Common myeloid progenitor, CD34-positive (primary cell): Measurements from ENCODE around the gene CNTFR.

Experiments
- CTCF ChIA-PET: fragments of 350-600 bp; sonication (Branson Sonifier 250); formaldehyde crosslinking; loops from one replicate; lab custom pipeline; 2021; ENCODE audit warnings: antibody characterized with exemption; lab: Charles Lee
- POLR2A ChIA-PET: fragments of 350-600 bp; sonication (Branson Sonifier 250); formaldehyde crosslinking; loops from one replicate; lab custom pipeline; 2021; ENCODE audit warnings: antibody characterized with exemption; lab: Charles Lee
- DNase-seq, 3 donors: peaks; one replicate each; pipeline versions ENCODE4 v3.0.0 to v3.0.0-alpha.2; 2013
- H3K27ac ChIP-seq, 2 experiments: 1 replicate in 1 of 2; 2 replicates in 1 of 2; pipeline ENCODE4 v1.7.0; 2013; ENCODE audit warnings: inconsistent platforms in 2 of 2, low read length in 2 of 2, mild to moderate bottlenecking in 2 of 2, low read depth in 1 of 2, moderate library complexity in 1 of 2; ENCODE audit not compliant: severe bottlenecking in 2 of 2, insufficient read depth in 1 of 2, poor library complexity in 1 of 2
- H3K27me3 ChIP-seq, 5 experiments: replicated peaks in 2 of 5; 1 replicate in 3 of 5; 2 replicates in 2 of 5; pipeline versions ENCODE4 v1.6.1 to v1.7.0; 2013; ENCODE audit warnings: low read length in 4 of 5, mild to moderate bottlenecking in 2 of 5, moderate library complexity in 2 of 5, inconsistent platforms in 1 of 5; ENCODE audit not compliant: insufficient read depth in 5 of 5, control insufficient read depth in 4 of 5
- H3K36me3 ChIP-seq, 4 experiments: 1 replicate in 2 of 4; 2 replicates in 2 of 4; pipeline versions ENCODE4 v1.6.1 to v1.7.0; 2013; ENCODE audit warnings: low read length in 3 of 4, control low read depth in 1 of 4, mild to moderate bottlenecking in 1 of 4; ENCODE audit not compliant: control insufficient read depth in 4 of 4, insufficient read depth in 4 of 4
- H3K4me1 ChIP-seq, 4 experiments: 1 replicate in 3 of 4; 2 replicates in 1 of 4; pipeline versions ENCODE4 v1.6.1 to v1.7.1; 2013; ENCODE audit warnings: low read length in 3 of 4, mild to moderate bottlenecking in 3 of 4, control low read depth in 1 of 4, inconsistent platforms in 1 of 4, moderate library complexity in 1 of 4; ENCODE audit not compliant: control insufficient read depth in 4 of 4, insufficient read depth in 4 of 4; ENCODE audit errors: control extremely low read depth in 1 of 4
- H3K4me3 ChIP-seq, 7 experiments: 1 replicate in 4 of 7; 2 replicates in 3 of 7; pipeline versions ENCODE4 v1.5.1 to v1.7.0; 2013; ENCODE audit warnings: mild to moderate bottlenecking in 7 of 7, low read length in 6 of 7, moderate library complexity in 6 of 7, inconsistent platforms in 2 of 7, low read depth in 2 of 7, control low read depth in 1 of 7; ENCODE audit not compliant: insufficient read depth in 4 of 7, control insufficient read depth in 1 of 7; ENCODE audit errors: extremely low read depth in 1 of 7
- H3K9me3 ChIP-seq, 5 experiments: 1 replicate in 4 of 5; 2 replicates in 1 of 5; pipeline versions ENCODE4 v1.6.1 to v1.7.1; 2013; ENCODE audit warnings: low read length in 4 of 5, mild to moderate bottlenecking in 2 of 5, inconsistent platforms in 1 of 5, low read depth in 1 of 5, moderate library complexity in 1 of 5; ENCODE audit not compliant: control insufficient read depth in 4 of 5, insufficient read depth in 2 of 5; ENCODE audit errors: control extremely low read depth in 1 of 5
- WGBS: methylation state at CpG from one replicate; pipeline ENCODE4 v1.1.5; 2013; ENCODE audit not compliant: insufficient coverage; 5-methylcytosine and 5-hydroxymethylcytosine counted together

CNTFR gene

GRCh38 chr9:34502471-34502870, 87.1 kb downstream of the CNTFR start:
- Histone ChIP-seq H3K9me3 (no peaks in the 10 kb centered on the region), H3K36me3 (no peaks in the 10 kb centered on the region), H3K27ac (no peak overlapping the region), H3K27me3 (peaks cover 0 to 16% (median 0%) of the 10 kb centered on the region in 5 experiments), H3K4me1 (no peaks in the 10 kb centered on the region), H3K4me3 (no peak overlapping the region)
- 87% methylated on average over 10 of the region's 10 CpGs for WGBS
- ChIA-PET CTCF (interaction anchor here (0.7 to 5.0 kb wide), 17 partner anchors 10 to 170 kb away, joined by 3 to 60 read pairs (median 10); no protein-coding TSS in a partner anchor), POLR2A (no interaction called here)
- no peak for DNase-seq

- WGBS = 67% methylated on average over 3 of the region's 5 CpGs
- H3K9me3 ChIP-seq = no peaks in the 10 kb centered on the region
- H3K27me3 ChIP-seq = peaks cover 0 to 16% (median 0%) of the 10 kb centered on the region in 5 experiments
- no peak overlapping the region for H3K27ac ChIP-seq
- CTCF ChIA-PET = interaction anchor here (0.6 to 5.0 kb wide), 23 partner anchors 9 to 674 kb away, joined by 3 to 60 read pairs (median 5); no protein-coding TSS in a partner anchor
- H3K4me1 ChIP-seq = no peaks in the 10 kb centered on the region
- H3K36me3 ChIP-seq = no peaks in the 10 kb centered on the region
- POLR2A ChIA-PET = no interaction called here
- H3K4me3 ChIP-seq = no peak overlapping the region
- no peak for DNase-seq
Measured at GRCh38 chr9:34501889-34502425, 87.6 kb downstream of the CNTFR start.
